Activated CD8-positive, alpha-beta memory T cell treated with anti-CD3 and anti-CD28 coated beads, Interleukin-2, amount 50 U/mL, for 24 hours (primary cell): ENCODE results near the gene COL6A2.
"Not testable (repeated sequence)": the region's sequence is repeated elsewhere in the genome, so short reads cannot be mapped to it uniquely, and the experiment has no call there.

Experiments used
- DNase-seq: peaks from one replicate; pipeline ENCODE4 v3.0.0-alpha.2; 2020; ENCODE audit errors: extremely low read depth

Gene COL6A2

GRCh38 chr21:46061063-46061462, 36.8 kb upstream of the COL6A2 start:
- no peak for DNase-seq

- no peak for DNase-seq
Measured at GRCh38 chr21:46061518-46061917, 36.4 kb upstream of the COL6A2 start.

- no peak for DNase-seq
Measured at GRCh38 chr21:46061950-46062349, 36.0 kb upstream of the COL6A2 start.

- no peak for DNase-seq
Measured at GRCh38 chr21:46062471-46063211, 35.3 kb upstream of the COL6A2 start.

- no peak for DNase-seq
Measured at GRCh38 chr21:46063227-46063626, 34.7 kb upstream of the COL6A2 start.

- DNase-seq = no peak
Measured at GRCh38 chr21:46063734-46064680, 33.9 kb upstream of the COL6A2 start.

GRCh38 chr21:46064870-46065214, 33.1 kb upstream of the COL6A2 start:
- DNase-seq = no peak

- no peak for DNase-seq
Measured at GRCh38 chr21:46065215-46065913, 32.5 kb upstream of the COL6A2 start.

GRCh38 chr21:46065914-46066551, 31.9 kb upstream of the COL6A2 start:
- DNase-seq = no peak

GRCh38 chr21:46066591-46067331, 31.2 kb upstream of the COL6A2 start:
- DNase-seq = no peak

- DNase-seq = no peak
Measured at GRCh38 chr21:46067505-46068201, 30.3 kb upstream of the COL6A2 start.

- DNase-seq = no peak
Measured at GRCh38 chr21:46068516-46069079, 29.3 kb upstream of the COL6A2 start.

GRCh38 chr21:46069166-46069565, 28.7 kb upstream of the COL6A2 start:
- DNase-seq = no peak

- no peak for DNase-seq
Measured at GRCh38 chr21:46069719-46070279, 28.1 kb upstream of the COL6A2 start.

GRCh38 chr21:46071082-46071481, 26.8 kb upstream of the COL6A2 start:
- DNase-seq = no peak

GRCh38 chr21:46076724-46077123, 21.2 kb upstream of the COL6A2 start:
- not testable (repeated sequence) for DNase-seq

GRCh38 chr21:46077674-46078101, 20.2 kb upstream of the COL6A2 start:
- no peak for DNase-seq

GRCh38 chr21:46078322-46078977, 19.5 kb upstream of the COL6A2 start:
- no peak for DNase-seq

GRCh38 chr21:46078978-46079351, 18.9 kb upstream of the COL6A2 start:
- no peak for DNase-seq
